Activated effector memory CD4-positive, alpha-beta T cell treated with anti-CD3 and anti-CD28 coated beads, Interleukin-2, amount 50 U/mL, for 16 hours (primary cell): Measurements from ENCODE around the gene SH3D19.
"Not testable (repeated sequence)": the region's sequence is repeated elsewhere in the genome, so short reads cannot be mapped to it uniquely, and the experiment has no call there.

Experiments used
- DNase-seq: peaks from one replicate; pipeline ENCODE4 v3.0.0-alpha.2; 2020

SH3D19 gene

GRCh38 chr4:151267104-151267503, 58.3 kb downstream of the SH3D19 start:
- no peak for DNase-seq

GRCh38 chr4:151266497-151266896, 58.9 kb downstream of the SH3D19 start:
- DNase-seq = no peak

DNA sequence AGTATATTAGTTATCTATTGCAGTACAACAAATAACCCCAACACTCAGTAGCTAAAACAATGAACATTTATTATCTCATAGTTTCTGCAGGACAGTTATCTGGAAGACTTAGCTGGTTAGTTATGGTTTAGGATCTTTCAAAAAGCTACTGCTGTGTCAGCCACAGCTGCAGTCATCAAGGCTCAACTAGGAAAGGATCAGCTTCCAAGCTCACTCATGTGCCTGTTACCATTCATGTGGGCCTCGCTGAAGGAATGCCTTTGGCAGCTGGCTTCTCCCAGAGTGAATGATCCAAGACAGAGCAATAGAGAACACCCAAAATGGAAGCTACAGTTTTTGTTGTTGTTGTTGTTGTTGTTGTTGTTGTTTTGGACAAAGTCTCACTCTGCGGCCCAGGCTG, 62.0 kb downstream of the SH3D19 start:
- DNase-seq = no peak

DNA sequence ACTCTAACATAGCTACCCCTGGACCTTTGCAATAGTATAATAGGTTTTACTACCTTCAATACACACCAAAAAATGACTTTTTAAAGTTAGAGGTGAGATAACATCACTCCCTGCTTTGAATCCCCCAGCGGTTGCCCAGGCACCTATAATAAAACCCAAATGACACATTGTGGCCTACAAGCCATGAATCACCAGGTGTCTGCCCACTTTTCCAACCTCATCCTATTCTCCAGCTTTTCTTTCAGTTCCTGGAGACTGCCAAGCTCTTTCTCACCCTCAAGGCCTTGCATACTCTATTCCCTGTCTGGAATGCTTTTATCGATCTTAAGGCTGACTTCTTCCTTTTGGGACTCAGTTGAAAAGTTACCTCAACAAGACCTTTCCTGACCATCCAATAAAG, 64.9 kb downstream of the SH3D19 start:
- DNase-seq = no peak

- no peak for DNase-seq
Observed at GRCh38 chr4:151259752-151260151, 65.7 kb downstream of the SH3D19 start.

GRCh38 chr4:151257704-151258103, 67.7 kb downstream of the SH3D19 start:
- DNase-seq = no peak

- no peak for DNase-seq
Observed at GRCh38 chr4:151256134-151256533, 69.3 kb downstream of the SH3D19 start.

DNA sequence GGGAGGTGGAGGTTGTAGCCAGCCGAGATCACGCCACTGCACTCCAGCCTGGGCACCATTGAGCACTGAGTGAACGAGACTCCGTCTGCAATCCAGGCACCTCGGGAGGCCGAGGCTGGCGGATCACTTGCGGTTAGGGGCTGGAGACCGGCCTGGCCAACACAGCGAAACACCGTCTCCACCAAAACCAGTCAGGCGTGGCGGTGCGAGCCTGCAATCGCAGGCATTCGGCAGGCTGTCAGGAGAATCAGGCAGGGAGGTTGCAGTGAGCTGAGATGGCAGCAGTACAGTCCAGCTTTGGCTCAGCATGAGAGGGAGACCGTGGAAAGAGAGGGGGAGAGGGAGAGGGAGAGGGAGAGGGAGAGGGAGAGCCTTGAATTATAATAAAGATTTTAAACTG, 69.7 kb downstream of the SH3D19 start:
- DNase-seq = not testable (repeated sequence)

DNA sequence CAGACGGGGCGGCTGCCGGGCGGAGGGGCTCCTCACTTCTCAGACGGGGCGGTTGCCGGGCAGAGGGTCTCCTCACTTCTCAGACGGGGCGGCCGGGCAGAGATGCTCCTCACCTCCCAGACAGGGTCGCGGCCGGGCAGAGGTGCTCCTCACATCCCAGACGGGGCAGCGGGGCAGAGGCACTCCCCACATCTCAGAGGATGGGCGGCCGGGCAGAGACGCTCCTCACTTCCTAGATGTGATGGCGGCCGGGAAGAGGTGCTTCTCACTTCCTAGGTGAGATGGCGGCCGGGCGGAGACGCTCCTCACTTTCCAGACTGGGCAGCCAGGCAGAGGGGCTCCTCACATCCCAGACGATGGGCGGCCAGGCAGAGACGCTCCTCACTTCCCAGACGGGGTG, 70.2 kb downstream of the SH3D19 start:
- DNase-seq = not testable (repeated sequence)

DNA sequence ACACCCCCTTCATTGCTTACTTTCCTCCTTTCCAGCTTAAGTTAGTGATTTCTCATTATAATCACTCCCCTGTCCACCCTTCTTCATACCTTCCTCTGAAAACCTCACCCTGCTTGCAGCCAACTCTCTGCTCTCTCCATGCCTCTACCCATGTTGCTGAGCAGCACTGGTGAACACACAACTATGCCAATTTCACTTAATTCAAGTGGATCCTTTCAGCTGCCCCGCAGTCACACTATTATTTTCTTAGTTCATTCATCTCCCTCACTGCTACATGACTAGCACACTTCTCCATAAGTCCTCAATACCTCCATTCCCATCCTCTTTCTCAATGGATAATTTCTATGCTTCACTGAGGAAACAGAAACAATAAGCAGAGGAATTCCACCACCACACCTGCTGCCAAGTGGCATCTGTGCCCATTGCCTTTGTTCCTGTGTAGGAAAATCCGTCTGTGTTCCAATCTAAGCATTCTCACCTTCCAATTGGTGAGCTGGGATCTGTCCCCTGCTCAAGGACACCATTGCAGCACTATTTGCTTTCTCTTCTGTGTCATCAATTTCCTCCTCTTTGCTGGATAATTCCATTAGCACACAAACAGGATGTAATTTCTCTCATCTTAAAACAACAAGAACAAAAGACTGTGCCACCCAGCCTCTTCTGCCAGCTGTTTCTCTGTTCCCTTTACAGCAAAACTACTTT, 73.7 kb downstream of the SH3D19 start:
- no peak for DNase-seq

DNA sequence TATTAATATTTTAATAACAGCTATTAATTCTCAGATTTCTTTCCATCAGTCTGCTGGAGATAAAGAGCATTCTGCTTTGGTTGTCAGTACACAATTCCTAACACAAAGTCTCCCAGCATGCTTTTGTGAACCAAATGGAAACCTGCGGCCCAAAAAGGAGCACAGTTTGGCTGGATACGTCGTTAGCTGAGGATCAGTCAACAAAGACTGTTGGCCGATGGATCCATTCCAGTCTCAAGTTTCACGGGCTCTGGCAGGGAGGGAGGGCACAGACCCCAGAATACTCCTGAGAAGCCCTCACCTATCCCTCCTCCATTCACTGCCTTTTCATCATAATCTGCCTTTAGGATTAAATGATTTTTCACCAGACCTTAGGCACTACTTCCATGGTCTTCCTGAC, 74.7 kb downstream of the SH3D19 start:
- DNase-seq = no peak

- DNase-seq = no peak
Observed at GRCh38 chr4:151248519-151248918, 76.9 kb downstream of the SH3D19 start.

DNA sequence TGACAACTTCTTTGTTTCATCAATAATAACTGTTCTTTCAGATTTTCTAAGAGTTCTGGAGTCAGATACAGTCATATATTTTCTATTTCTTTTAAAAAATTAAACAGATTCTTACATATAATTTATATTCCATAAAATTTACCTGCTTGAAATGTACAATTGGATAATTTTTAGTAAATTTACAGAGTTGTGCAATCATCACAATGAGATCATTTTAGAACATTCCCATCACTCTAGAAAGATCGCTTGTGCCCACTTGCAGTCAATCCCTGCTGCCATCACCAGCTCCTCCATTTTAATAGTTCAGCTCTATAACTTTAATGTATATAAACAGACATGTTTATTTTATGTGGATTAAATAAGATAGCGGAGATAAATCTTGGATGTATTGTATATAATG, 78.0 kb downstream of the SH3D19 start:
- DNase-seq = no peak

DNA sequence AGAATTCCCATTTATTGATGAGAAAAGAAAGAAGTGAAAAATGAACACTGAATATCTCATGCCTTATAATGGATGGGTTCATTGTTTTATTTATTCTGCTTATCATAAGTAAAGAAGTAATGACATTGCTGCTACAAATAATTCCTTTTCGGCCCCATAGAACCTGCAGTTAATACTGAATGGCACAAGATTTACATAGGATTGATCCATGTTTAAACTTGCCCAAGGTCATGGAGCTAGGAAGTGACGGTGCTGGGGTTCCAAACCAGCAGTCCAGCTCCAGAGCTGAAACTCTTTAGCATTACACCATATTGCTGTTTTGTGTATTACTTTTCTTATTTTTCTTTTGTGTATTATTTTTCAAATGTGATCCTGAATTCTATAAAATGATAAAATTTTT, 78.7 kb downstream of the SH3D19 start:
- no peak for DNase-seq

- no peak for DNase-seq
Observed at GRCh38 chr4:151242305-151242704, 83.1 kb downstream of the SH3D19 start.

DNA sequence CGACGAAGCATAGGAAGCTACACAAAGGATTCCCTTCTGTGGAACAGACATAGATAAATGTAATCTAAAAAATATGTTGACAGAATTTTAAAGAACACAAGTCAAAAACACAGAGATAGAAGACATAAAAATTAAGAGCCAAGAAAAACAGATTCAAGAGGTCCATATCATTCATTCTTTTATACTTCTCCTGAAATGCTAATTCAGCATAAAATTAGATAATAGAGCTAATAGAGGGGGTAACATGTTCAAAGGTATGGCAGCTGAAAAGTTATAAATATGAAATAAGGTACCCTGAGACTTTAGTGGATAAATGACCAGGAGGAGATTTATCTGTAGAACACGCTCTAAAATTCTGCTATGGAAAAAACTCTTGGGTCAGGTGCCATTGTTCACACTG, 85.8 kb downstream of the SH3D19 start:
- no peak for DNase-seq

GRCh38 chr4:151238477-151238876, 86.9 kb downstream of the SH3D19 start:
- no peak for DNase-seq

- no peak for DNase-seq
Observed at GRCh38 chr4:151236036-151236435, 89.4 kb downstream of the SH3D19 start.

GRCh38 chr4:151235373-151235772, 90.0 kb downstream of the SH3D19 start:
- not testable (repeated sequence) for DNase-seq

DNA sequence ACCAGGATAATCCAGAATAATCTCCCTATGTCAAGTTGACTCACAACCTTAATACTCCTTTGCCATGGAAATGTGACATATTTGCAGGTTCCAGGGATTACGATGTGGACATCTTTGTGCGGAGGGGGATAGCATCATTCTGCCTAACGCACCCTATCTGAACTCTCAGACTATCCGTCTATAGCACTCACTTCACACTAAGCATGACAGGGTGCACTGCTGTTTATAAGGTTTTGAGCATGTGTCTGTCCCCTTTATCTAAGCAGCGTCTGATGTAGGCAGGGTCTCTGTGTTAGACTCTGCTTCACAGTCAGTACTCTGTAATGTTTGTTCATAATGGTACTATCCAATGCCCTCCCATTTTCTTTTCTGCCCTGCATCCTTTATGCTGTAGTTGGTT, 91.8 kb downstream of the SH3D19 start:
- DNase-seq = no peak

DNA sequence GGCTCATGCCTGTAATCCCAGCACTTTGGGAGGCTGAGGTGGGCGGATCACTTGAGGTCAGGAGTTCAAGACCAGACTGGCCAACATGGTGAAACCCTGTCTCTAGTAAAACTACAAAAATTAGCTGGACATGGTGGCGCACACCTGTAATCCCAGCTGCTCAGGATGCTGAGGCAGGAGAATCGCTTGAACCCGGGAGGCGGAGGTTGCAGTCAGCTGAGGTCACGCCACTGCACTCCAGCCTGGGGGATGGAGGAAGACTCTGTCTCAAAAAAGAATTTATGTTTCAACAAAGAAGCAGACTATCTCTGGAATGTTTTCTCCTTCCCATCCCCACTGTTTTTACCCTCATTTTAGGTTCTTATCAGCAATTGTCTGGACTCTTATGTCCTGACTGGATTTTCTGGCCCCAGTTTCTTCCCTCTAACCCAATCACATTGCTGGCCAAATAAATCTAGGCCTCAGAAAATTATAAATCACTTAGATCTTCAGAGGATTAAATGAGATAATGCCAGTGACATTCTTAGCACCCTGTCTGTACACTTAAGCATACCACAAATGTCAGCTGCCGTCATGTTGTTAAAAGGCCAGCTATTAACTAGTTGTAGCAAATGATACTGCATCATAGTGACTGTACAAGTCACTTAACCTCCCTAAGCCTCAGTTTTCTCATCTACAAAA, 93.3 kb downstream of the SH3D19 start:
- DNase-seq = no peak

- DNase-seq = no peak
Observed at GRCh38 chr4:151228189-151229119, 97.0 kb downstream of the SH3D19 start.

DNA sequence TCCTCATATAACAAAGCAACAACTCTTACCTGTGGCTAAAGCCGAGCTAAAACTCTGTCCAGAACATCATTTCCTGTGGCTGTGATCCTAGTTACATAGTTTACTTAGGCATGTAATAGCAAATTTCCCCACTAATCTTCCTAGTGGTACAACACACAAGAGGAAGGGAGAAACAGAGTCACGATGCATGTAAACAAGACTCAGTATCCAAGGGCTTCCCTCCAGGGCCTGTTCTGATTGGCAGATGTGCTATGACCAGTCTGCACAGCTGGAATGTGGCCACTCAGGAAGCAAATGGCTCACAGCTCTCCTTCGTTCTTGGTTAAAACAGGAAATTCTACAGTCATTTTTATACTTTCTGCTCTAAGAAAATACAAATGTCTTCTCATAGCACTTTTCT, 97.7 kb downstream of the SH3D19 start:
- DNase-seq = no peak

DNA sequence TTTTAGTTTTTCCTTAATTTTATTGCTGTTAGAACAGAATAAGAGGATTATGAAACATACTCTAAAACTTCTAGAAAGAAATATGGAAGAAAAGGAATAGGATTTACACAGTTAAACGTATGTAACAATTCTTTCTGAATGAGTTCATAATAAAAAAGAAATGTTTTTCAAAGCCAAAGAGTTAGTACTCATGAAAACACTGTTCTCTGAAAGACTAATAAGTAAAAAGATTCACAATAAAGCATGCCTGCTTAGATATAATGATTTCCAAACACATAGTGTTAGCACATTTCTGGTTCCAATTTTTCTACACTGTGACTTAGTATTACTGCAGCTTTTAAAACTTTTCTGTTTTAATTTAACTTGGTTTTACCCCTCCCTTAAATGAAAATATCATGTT, 98.2 kb downstream of the SH3D19 start:
- no peak for DNase-seq
